Heart right ventricle (tissue), 16 donors: Measurements from ENCODE around the gene CISD1. TPM values are rescaled to one million over a fixed set of nuclear protein-coding genes. Genes with fewer than 3 reads are reported as not detected.

Source experiments
- ATAC-seq, 8 donors: fragments of 200-7000 bp; cut with Tn5 transposase; one replicate each; pipeline ENCODE4 v1.9.1; 2020; ENCODE audit warnings: mild to moderate bottlenecking in 8 of 8, moderate library complexity in 8 of 8, moderate number of reproducible peaks in 1 of 8
- DNase-seq, 2 donors: peaks; one replicate each; pipeline ENCODE4 v3.0.0-alpha.2; 2020
- H3K27ac ChIP-seq, 10 donors: fragments of 200-600 bp; sonication (generic) in 2 of 10; one replicate each; pipeline versions ENCODE4 v1.5.0 to v1.8.0; 2020 to 2022; ENCODE audit warnings: mild to moderate bottlenecking in 3 of 10
- H3K27me3 ChIP-seq, 7 donors: fragments of 200-600 bp; one replicate each; pipeline ENCODE4 v1.8.0; 2021 to 2022; ENCODE audit warnings: mild to moderate bottlenecking in 2 of 7
- H3K36me3 ChIP-seq, 9 donors: fragments of 200-600 bp; sonication (generic) in 1 of 9; one replicate each; pipeline versions ENCODE4 v1.5.0 to v1.8.0; 2020 to 2022; ENCODE audit warnings: mild to moderate bottlenecking in 2 of 9
- H3K4me1 ChIP-seq, 9 donors: fragments of 200-600 bp; sonication (generic) in 1 of 9; one replicate each; pipeline versions ENCODE4 v1.5.0 to v1.8.0; 2020 to 2022; ENCODE audit warnings: mild to moderate bottlenecking in 4 of 9
- H3K4me3 ChIP-seq, 10 donors: fragments of 200-600 bp; sonication (generic) in 2 of 10; one replicate each; pipeline versions ENCODE4 v1.5.0 to v1.8.0; 2020 to 2022; ENCODE audit warnings: mild to moderate bottlenecking in 7 of 10, moderate library complexity in 2 of 10
- H3K9me3 ChIP-seq, 11 donors: fragments of 200-600 bp in 10 of 11; sonication (generic) in 2 of 11; one replicate each; pipeline versions ENCODE4 v1.5.0 to v1.8.0; 2013 to 2022; ENCODE audit warnings: mild to moderate bottlenecking in 2 of 11, control low read depth in 1 of 11, moderate library complexity in 1 of 11
- WGBS, 2 donors: extraction: QIAGEN DNeasy Blood & Tissue Kit; methylation state at CpG; one replicate each; pipeline ENCODE4 v1.1.7; 2013; ENCODE audit warnings: inconsistent platforms in 1 of 2; 5-methylcytosine and 5-hydroxymethylcytosine counted together
- intact Hi-C, 10 donors: fragments of 100-400 bp; cut with DNase I; formaldehyde crosslinking; loops; one replicate each; pipeline versions ENCODE4 v1.11.1 to v1.14.2; 2022
- polyA plus RNA-seq, 2 donors: library from polyadenylated mRNA; stranded (reverse); fragments of 200-250 nt; gene quantifications; one replicate each; pipeline ENCODE4 v1.2.3, GENCODE V29; 2013
- total RNA-seq, 10 donors: library from RNA; stranded (reverse); fragmentation: NEBNext Ultra II Directional in 3 of 10; extraction: Animal tissue kit (Norgen Biotek cat#: 25700) in 3 of 10; gene quantifications; one replicate each; pipeline versions ENCODE4 v1.2.1 to v1.2.4, GENCODE V29; 2021 to 2023
- TF ChIP-seq, protein P1 (sequence below), 9 donors: fragments of 200-600 bp; sonication (generic) in 2 of 9; IDR thresholded peaks; one replicate each; pipeline versions ENCODE4 v1.5.0 to v1.8.0; 2021 to 2022; ENCODE audit warnings: antibody characterized with exemption in 9 of 9, mild to moderate bottlenecking in 5 of 9, moderate library complexity in 1 of 9
- donor health status: Arrhythmogenic right ventricular cardiomyopathy.
- donor health status: ischemic (EF 13 %, LVEDD 7.1; RV severe dilation, severe dysfunction).
- donor health status: healthy with polysubstance abuse.
- donor health status: DM: no; HTN: yes; CAD: no.
- donor health status: DM: no; HTN: no; CAD: no.
- donor health status: ischemic (EF 25% LVEDD 6.9; RV normal size, moderate dysfunction).
- donor health status: ischemic (EF 25% LVEDD 5.7; RV mildly dilated, moderate dysfunction).
- donor health status: healthy.
- donor health status: DM: yes; HTN: yes; CAD: no.
- donor health status: Ischemic cardiomyopathy.
- donor health status: ischemic (EF 35%, LVEDD 5.7; RV mildly dilated, moderate dysfunction).
- donor health status: nonischemic (EF 11% LVEDD 7.7; RV severe dilation, severe dysfunction).
- donor health status: DM: yes; HTN: yes; CAD: no.
- donor health status: PGD.
- donor health status: ischemic (EF 29% LVEDD 5.4; RV normal size, mild dysfunction).
- donor health status: nonischemic (EF 23%, LVEDD 6.1; RV moderate dilation, normal function).

Gene CISD1
- total and polyA plus RNA-seq, 12 donors = 34.4 to 204 (median 173) TPM

DNA sequence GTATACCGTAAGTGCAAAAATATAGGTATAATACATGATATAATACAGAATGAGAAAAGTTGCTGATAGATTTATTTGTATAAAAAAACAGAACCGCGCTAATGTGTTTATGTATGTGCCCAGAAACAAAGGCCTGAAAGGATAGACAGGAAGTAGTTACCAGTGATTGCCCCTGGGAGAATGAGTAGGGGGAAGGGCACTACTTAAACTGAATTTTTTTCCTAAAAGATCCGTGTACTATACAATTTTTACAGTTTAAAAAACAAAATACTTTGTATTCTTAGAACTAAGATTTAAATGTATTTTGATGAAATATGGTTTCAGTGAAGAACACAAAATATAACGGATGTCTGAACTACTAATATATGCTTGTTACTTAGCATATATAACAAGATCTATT is 4.2 kb upstream of the CISD1 start:
- H3K4me3 ChIP-seq = peak overlapping the region in 2 of 10 donors; percentile 85 to 87

DNA sequence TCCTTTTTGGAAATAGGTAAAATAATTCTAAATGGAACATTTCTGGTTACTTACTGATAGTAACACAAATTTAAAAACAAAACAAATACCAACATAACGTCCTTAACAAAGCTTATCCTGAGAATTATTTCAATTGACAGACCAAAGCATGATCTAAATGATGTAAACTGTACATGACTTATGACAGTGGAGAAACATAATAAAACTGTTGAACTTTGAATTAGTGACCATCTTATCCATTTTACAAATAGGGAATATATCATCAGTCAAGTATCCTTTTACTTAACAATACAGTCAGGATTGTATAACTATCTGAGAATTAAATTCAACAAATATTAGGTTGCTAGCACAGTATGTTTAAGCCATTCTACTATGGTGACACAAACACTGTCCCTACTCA is 3.7 kb upstream of the CISD1 start:
- no peaks in the 10 kb centered on the region for H3K36me3 ChIP-seq
- ATAC-seq = no peak
- no peaks in the 10 kb centered on the region for H3K27me3 ChIP-seq
- 38 to 47% methylated on average over 1 of the region's 1 CpG for WGBS, 2 donors
- DNase-seq = no peak
- H3K4me3 ChIP-seq = peak overlapping the region in 5 of 10 donors; percentile 72 to 87 (median 83)
- intact Hi-C loops = no loop called here
- peaks cover 0 to 48% (median 28%) of the 10 kb centered on the region in 9 donors for H3K4me1 ChIP-seq
- TF ChIP-seq, protein P1, sequence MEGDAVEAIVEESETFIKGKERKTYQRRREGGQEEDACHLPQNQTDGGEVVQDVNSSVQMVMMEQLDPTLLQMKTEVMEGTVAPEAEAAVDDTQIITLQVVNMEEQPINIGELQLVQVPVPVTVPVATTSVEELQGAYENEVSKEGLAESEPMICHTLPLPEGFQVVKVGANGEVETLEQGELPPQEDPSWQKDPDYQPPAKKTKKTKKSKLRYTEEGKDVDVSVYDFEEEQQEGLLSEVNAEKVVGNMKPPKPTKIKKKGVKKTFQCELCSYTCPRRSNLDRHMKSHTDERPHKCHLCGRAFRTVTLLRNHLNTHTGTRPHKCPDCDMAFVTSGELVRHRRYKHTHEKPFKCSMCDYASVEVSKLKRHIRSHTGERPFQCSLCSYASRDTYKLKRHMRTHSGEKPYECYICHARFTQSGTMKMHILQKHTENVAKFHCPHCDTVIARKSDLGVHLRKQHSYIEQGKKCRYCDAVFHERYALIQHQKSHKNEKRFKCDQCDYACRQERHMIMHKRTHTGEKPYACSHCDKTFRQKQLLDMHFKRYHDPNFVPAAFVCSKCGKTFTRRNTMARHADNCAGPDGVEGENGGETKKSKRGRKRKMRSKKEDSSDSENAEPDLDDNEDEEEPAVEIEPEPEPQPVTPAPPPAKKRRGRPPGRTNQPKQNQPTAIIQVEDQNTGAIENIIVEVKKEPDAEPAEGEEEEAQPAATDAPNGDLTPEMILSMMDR (IDR thresholded peaks at IDR 0.05) = no peak
- no peaks in the 10 kb centered on the region for H3K9me3 ChIP-seq
- peak overlapping the region in 4 of 10 donors; percentile 94 to 97 (median 94) for H3K27ac ChIP-seq

More for the DNA sequence above, 4.2 kb upstream of the CISD1 start:
- WGBS, 2 donors = 59 to 74% methylated on average over 5 of the region's 5 CpGs
- H3K36me3 ChIP-seq = no peaks in the 10 kb centered on the region
- no peak for DNase-seq
- H3K27ac ChIP-seq = peak overlapping the region in 2 of 10 donors; percentile 95 to 97
- ATAC-seq = no peak
- H3K9me3 ChIP-seq = no peaks in the 10 kb centered on the region
- H3K27me3 ChIP-seq = no peaks in the 10 kb centered on the region
- H3K4me1 ChIP-seq = peaks cover 0 to 43% (median 23%) of the 10 kb centered on the region in 9 donors
- intact Hi-C loops = no loop called here
- TF ChIP-seq, protein P1 (IDR thresholded peaks at IDR 0.05) = no peak

DNA sequence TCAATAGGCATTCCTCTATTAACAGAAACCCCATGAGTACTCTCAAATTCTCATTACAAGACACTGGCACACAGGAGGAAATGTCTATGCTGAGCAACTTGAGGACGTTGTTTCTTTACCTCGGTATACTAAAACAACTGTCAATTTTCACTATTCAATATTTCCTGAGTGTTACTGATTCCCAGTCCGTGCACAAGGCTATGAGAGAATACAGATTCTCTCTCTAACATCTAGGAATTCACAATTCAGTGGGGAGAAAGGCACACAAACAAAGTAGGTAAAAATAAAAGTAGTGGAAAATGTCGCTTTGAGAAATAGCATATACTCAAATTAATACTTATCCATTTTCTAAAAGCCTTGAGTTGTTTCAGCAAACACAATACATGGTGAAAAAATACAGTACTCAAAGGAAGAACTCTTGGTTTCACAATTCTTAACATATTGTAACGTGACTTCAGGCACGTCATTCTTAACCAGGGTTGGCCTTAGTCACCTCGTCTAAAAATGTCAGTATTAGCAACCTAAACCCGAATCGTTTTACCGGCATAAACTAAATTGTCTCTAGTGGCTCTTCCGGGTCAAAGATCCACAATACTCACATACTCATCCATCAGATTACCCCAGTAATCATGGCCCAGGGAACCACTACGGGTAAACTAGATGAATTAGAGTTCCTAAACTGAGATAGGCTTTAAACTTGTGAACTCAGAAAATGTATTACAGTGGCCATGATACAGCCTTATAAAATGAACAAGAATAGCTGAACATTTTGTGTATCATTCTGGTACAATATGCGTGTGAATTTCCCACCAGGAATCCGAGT is 2.7 kb upstream of the CISD1 start:
- no peaks in the 10 kb centered on the region for H3K9me3 ChIP-seq
- DNase-seq (no peak), ATAC-seq (no peak)
- H3K36me3 ChIP-seq = no peaks in the 10 kb centered on the region
- TF ChIP-seq, protein P1 (IDR thresholded peaks at IDR 0.05) = no peak
- 4 to 8% methylated on average over 14 of the region's 14 CpGs for WGBS, 2 donors
- intact Hi-C loops = loop anchor here in 2 of 10 donors (2.0 kb wide), 1 partner anchor 69 kb away; the partner anchor contains the start of gene UBE2D1 (in 2 of the 2)
- H3K4me3 ChIP-seq = peak overlapping the region; percentile 72 to 87 (median 82)
- peaks cover 0 to 53% (median 33%) of the 10 kb centered on the region in 9 donors for H3K4me1 ChIP-seq
- H3K27ac ChIP-seq = peak overlapping the region in 9 of 10 donors; percentile 90 to 97 (median 94)
- H3K27me3 ChIP-seq = no peaks in the 10 kb centered on the region

DNA sequence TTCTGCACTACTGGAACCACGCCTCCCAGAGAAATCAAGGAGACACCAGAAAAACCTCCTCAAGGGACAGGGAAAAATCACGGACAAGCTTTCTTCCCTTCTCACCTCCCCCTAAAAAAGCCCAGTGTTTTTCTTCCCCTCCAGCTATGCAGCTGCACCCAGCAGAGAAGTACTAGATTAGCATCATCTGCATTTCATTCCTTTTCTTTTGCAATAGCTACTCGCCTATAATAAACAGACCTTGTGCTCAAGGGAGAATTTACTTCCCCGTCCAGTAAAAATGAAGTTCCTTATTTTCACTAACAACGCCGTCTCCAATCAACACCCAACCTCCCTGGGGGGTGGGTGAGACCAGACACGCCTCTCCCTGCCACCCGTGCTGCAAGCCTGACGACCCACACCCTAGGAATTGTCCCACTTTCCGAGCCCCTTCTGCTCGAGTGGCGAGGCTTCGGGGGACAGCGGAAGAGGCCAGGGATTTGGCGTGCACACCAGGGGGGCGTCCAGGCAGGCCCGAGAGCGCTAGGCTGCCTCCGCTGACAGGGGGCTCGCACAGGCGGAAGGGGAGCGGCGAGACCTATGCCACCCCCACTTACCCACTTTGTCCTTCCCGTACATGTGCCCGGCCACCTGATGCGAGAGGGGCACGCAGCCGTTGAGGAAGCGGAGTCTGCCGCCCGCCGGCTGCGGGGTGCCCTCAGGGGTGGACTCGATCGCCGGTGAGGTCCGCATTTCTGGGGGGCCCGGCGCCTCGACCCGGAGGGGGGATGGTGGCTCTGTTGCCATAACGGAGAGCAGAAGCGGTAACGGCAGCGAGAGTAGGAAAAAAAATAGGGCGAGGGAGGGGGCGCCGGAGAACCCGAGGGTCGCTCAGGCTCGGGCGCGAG is 1.9 kb upstream of the CISD1 start:
- WGBS, 2 donors = 1% methylated on average over 50 to 53 of the region's 53 CpGs
- Histone ChIP-seq H3K27me3 (no peaks in the 10 kb centered on the region), H3K4me1 (peaks cover 0 to 52% (median 33%) of the 10 kb centered on the region in 9 donors), H3K9me3 (no peaks in the 10 kb centered on the region), H3K36me3 (no peaks in the 10 kb centered on the region), H3K27ac (peak overlapping the region; percentile 82 to 97 (median 94)), H3K4me3 (peak overlapping the region; percentile 72 to 87 (median 82))
- ATAC-seq = peak in 7 of 8 donors; percentile 1 to 8 (median 2)
- TF ChIP-seq, protein P1 (IDR thresholded peaks at IDR 0.05) = peak in 1 of 9 donors; percentile 17
- intact Hi-C loops = loop anchor here in 2 of 10 donors (2.0 kb wide), 1 partner anchor 68 kb away; the partner anchor contains the start of gene UBE2D1 (in 2 of the 2)
- DNase-seq = peak; percentile 42 to 60
